ACC112 (cell line): ENCODE measurements around the gene SCIN.
"Not testable (repeated sequence)": the region's sequence is repeated elsewhere in the genome, so short reads cannot be mapped to it uniquely, and the experiment has no call there.

Experiments
- H2AFZ ChIP-seq: fragments of 200-600 bp; sonication (generic); one replicate; pipeline ENCODE4 v1.6.0; 2017; ENCODE audit warnings: antibody characterized with exemption, low read length; ENCODE audit not compliant: unreplicated experiment
- H3K27ac ChIP-seq: fragments of 200-600 bp; sonication (generic); 2 replicates; pipeline ENCODE4 v1.5.1; 2014; ENCODE audit warnings: low read depth, mild to moderate bottlenecking, antibody characterized with exemption, low read length, moderate library complexity
- H3K27me3 ChIP-seq: fragments of 200-600 bp; sonication (generic); 2 replicates; pipeline ENCODE4 v1.6.1; 2014; ENCODE audit warnings: mild to moderate bottlenecking, antibody characterized with exemption, low read length, moderate library complexity, mixed read lengths; ENCODE audit not compliant: insufficient read depth
- H3K36me3 ChIP-seq: fragments of 200-600 bp; sonication (generic); 2 replicates; pipeline ENCODE4 v1.6.1; 2016; ENCODE audit warnings: mild to moderate bottlenecking, antibody characterized with exemption, low read length, moderate library complexity, mixed read lengths; ENCODE audit not compliant: insufficient read depth
- H3K4me1 ChIP-seq: fragments of 200-600 bp; sonication (generic); one replicate; pipeline ENCODE4 v1.6.1; 2016; ENCODE audit warnings: low read length, mixed read lengths; ENCODE audit not compliant: insufficient read depth, unreplicated experiment, control insufficient read depth
- H3K4me3 ChIP-seq: fragments of 200-600 bp; sonication (generic); 2 replicates; pipeline ENCODE4 v1.5.1; 2014; ENCODE audit warnings: mild to moderate bottlenecking, low read depth, low read length
- H3K79me2 ChIP-seq: fragments of 200-600 bp; sonication (generic); one replicate; pipeline ENCODE4 v1.6.0; 2016; ENCODE audit warnings: low read length; ENCODE audit not compliant: control insufficient read depth, unreplicated experiment, insufficient read depth

SCIN gene

DNA sequence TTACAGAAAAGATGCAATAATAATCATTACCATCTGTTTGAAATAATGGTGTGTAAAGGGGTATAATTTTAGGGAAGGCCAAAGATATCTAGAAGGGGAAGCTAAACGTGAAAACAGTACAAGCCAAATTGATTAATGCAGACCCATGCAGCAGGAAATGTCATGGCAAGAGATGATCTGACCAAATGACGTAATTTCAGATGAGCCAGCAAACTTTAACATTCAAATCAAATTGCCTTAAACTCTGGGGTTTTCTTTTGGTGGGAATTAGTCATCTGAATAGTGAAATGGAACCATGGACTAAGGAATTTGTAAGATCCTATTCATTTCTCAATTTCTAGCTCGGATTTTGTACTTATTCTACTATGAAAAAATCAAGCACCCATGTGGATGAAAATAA is 21.4 kb upstream of the SCIN start:
- peaks cover 16% of the 10 kb centered on the region for H3K4me1 ChIP-seq
- H3K79me2 ChIP-seq = no peaks in the 10 kb centered on the region
- H3K27me3 ChIP-seq = no peaks in the 10 kb centered on the region
- no peak overlapping the region for H2AFZ ChIP-seq
- no peak overlapping the region for H3K4me3 ChIP-seq
- H3K36me3 ChIP-seq = no peaks in the 10 kb centered on the region
- H3K27ac ChIP-seq = no peak overlapping the region

- H3K79me2 ChIP-seq = no peaks in the 10 kb centered on the region
- H3K4me3 ChIP-seq = no peak overlapping the region
- peaks cover 5% of the 10 kb centered on the region for H3K4me1 ChIP-seq
- H3K27ac ChIP-seq = no peak overlapping the region
- no peak overlapping the region for H2AFZ ChIP-seq
- H3K27me3 ChIP-seq = no peaks in the 10 kb centered on the region
- no peaks in the 10 kb centered on the region for H3K36me3 ChIP-seq
Measured at GRCh38 chr7:12550956-12551355, 19.6 kb upstream of the SCIN start.

- no peak overlapping the region for H2AFZ ChIP-seq
- H3K4me3 ChIP-seq = no peak overlapping the region
- no peak overlapping the region for H3K27ac ChIP-seq
Measured at GRCh38 chr7:12552876-12553275, 17.6 kb upstream of the SCIN start.

GRCh38 chr7:12553416-12553815 is 17.1 kb upstream of the SCIN start:
- H2AFZ ChIP-seq = no peak overlapping the region
- no peak overlapping the region for H3K27ac ChIP-seq
- no peaks in the 10 kb centered on the region for H3K27me3 ChIP-seq
- H3K79me2 ChIP-seq = no peaks in the 10 kb centered on the region
- H3K4me1 ChIP-seq = no peaks in the 10 kb centered on the region
- H3K36me3 ChIP-seq = no peaks in the 10 kb centered on the region
- no peak overlapping the region for H3K4me3 ChIP-seq

More at GRCh38 chr7:12552876-12553275, 17.6 kb upstream of the SCIN start:
- Histone ChIP-seq H3K36me3 (no peaks in the 10 kb centered on the region), H3K79me2 (no peaks in the 10 kb centered on the region), H3K27me3 (no peaks in the 10 kb centered on the region), H3K4me1 (no peaks in the 10 kb centered on the region)

DNA sequence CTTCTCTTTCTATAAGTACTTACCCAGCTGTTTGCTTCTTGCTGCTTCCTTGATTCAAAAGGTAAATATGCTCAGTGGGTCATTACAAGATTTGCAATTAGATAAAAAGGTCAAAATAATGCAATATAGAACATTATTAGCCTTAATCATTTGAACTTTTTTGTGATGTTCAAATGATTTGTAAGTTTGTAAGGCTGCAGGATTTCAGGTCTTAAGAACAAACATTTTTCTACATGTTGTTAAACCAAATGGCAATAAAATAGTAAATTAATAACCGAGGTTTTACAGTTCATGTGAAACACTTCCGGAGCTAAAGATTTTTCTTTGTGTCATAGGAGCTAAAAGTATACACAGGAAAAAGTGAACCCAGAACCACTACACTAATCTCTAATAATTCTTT is 16.2 kb upstream of the SCIN start:
- H3K79me2 ChIP-seq = no peaks in the 10 kb centered on the region
- no peak overlapping the region for H2AFZ ChIP-seq
- H3K27ac ChIP-seq = no peak overlapping the region
- H3K4me3 ChIP-seq = no peak overlapping the region
- no peaks in the 10 kb centered on the region for H3K4me1 ChIP-seq
- no peaks in the 10 kb centered on the region for H3K36me3 ChIP-seq
- no peaks in the 10 kb centered on the region for H3K27me3 ChIP-seq

DNA sequence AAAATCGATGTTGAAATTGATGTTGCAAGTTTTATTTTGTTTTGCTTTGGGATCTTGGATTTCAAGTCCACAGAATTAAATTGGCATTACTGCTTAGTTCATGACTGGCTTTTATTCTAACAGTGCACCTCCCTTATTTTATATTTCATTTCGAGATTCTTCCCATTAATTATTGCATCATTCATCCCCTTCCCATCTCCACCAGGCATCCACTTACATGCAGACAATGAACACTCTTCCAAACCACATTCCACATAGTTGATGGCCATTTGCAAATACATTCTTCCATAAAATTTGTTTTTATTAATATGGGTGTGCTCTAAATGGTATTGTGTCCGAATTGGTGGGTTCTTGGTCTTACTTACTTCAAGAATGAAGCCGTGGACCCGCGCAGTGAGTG is 15.6 kb upstream of the SCIN start:
- Histone ChIP-seq H3K27me3 (no peaks in the 10 kb centered on the region), H3K4me3 (no peak overlapping the region), H3K36me3 (no peaks in the 10 kb centered on the region), H3K4me1 (no peaks in the 10 kb centered on the region), H2AFZ (no peak overlapping the region), H3K79me2 (no peaks in the 10 kb centered on the region), H3K27ac (no peak overlapping the region)

DNA sequence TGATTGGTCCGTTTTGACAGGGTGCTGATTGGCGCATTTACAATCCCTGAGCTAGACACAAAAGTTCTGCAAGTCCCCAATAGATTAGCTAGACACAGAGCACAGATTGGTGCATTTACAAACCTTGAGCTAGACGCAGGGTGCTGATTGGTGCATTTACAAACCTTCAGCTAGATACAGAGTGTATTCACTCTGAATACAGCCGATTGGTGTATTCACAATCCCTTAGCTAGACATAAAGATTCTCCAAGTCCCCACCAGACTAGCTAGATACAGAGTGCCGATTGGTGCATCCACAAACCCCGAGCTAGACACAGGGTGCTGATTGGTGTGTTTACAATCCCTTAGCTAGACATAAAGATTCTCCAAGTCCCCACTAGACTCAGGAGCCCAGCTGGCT is 14.8 kb upstream of the SCIN start:
- H3K36me3 ChIP-seq, H3K27ac ChIP-seq: not testable (repeated sequence)

GRCh38 chr7:12556139-12556792 is 14.3 kb upstream of the SCIN start:
- not testable (repeated sequence) for H2AFZ ChIP-seq, H3K4me3 ChIP-seq, H3K27me3 ChIP-seq, H3K79me2 ChIP-seq, H3K4me1 ChIP-seq, H3K36me3 ChIP-seq, H3K27ac ChIP-seq

More for the DNA sequence above, 14.8 kb upstream of the SCIN start:
- not testable (repeated sequence) for H3K27me3 ChIP-seq, H3K79me2 ChIP-seq, H2AFZ ChIP-seq, H3K4me1 ChIP-seq, H3K4me3 ChIP-seq

GRCh38 chr7:12557282-12557681 is 13.2 kb upstream of the SCIN start:
- Histone ChIP-seq H3K4me3 (no peak overlapping the region), H3K36me3 (no peaks in the 10 kb centered on the region), H3K79me2 (no peaks in the 10 kb centered on the region), H3K4me1 (no peaks in the 10 kb centered on the region), H3K27ac (no peak overlapping the region), H2AFZ (no peak overlapping the region), H3K27me3 (no peaks in the 10 kb centered on the region)

DNA sequence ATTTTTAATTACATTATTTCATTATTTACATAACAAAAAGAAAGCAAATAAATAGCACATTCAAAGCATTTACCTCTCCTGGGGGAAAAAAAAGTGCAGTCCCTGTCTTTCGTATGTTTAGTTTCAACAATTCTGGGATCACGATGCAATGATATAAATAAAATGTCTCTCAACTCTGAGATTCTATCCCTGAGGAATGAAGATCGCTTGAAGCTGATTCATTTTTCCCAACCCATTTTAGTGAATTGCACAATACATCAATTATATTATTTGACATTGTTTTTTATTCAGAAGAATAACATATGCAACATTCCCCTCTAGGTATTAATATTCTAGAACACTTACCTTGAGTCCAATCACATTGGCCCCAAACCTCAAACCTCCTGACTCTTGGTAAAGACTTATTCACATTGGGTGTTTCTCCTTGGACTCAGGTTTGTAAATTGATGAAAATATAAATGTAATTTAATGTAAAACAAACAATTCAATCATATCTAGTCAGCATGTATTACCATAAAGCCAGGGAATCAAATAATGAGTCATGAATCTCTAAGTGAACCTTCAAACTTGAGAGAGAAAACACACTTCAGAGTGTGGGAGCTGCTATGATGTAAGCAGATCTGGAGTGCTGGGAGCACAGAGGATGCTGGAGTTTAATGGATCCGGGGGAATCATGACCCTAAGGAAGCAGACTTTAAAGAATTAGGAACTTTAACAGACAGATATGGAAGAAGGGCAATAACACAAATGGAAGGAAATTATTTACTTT is 5.3 kb upstream of the SCIN start:
- Histone ChIP-seq H3K79me2 (no peaks in the 10 kb centered on the region), H3K4me3 (peak overlapping the region; percentile 31; the same call in 1 of the 2 replicates), H2AFZ (no peak overlapping the region), H3K27ac (peak overlapping the region; percentile 67), H3K4me1 (peaks cover 11% of the 10 kb centered on the region), H3K27me3 (peaks cover 4% of the 10 kb centered on the region; the same call in 1 of the 2 replicates), H3K36me3 (no peaks in the 10 kb centered on the region)

GRCh38 chr7:12565873-12566272 is 4.6 kb upstream of the SCIN start:
- Histone ChIP-seq H3K79me2 (no peaks in the 10 kb centered on the region), H3K4me3 (no peak overlapping the region), H3K36me3 (no peaks in the 10 kb centered on the region), H2AFZ (no peak overlapping the region), H3K4me1 (peaks cover 11% of the 10 kb centered on the region), H3K27me3 (peaks cover 10% of the 10 kb centered on the region), H3K27ac (peak overlapping the region; percentile 67)
